HG03196 (cell line): ENCODE data around the gene KPNA2.

ENCODE experiments used
- ATAC-seq: cut with Tn5 transposase; IDR thresholded peaks from one replicate; pipeline ENCODE4 v1.9.1; 2021; ENCODE audit not compliant: unreplicated experiment

KPNA2 gene

DNA sequence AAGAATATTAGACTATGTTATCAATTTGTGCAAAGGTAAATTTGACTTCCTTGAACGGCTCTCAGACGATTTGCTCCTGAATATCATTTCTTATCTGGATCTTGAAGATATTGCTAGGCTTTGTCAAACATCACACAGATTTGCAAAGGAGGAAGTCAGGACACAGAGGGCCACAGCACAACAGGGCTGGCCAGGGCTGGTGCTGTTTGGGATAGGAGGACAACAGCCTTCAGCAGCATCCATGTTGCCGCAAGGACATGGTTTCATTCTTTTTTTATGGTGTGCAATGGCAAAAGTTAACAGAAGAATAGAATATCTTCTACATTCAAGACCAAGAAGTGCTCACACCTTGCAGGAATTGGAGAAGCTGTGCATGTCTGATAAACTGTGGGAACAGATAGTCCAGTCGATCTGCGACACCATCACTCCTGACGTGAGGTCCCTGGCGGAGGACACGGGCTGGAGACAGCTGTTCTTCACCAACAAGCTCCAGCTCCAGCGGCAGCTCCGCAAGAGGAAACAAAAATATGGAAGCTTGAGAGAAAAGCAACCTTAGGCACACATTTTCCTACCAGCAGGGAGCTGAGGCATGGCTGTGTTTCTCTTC lies 59.8 kb downstream of the KPNA2 start:
- ATAC-seq = no peak

GRCh38 chr17:68096111-68096510 lies 60.6 kb downstream of the KPNA2 start:
- no peak for ATAC-seq
